Tibial nerve (tissue), 3 donors: ENCODE results near the gene GNA14.

ENCODE experiments used
- POLR2A ChIP-seq, 2 donors: fragments of 450-650 bp; IDR thresholded peaks; one replicate each; pipeline ENCODE4 v1.6.1; 2017; ENCODE audit warnings: antibody characterized with exemption in 2 of 2, mild to moderate bottlenecking in 2 of 2, moderate library complexity in 2 of 2
- TF ChIP-seq, protein P1 (sequence below), 5 experiments: fragments of 200-600 bp in 3 of 5; fragments of 450-650 bp in 2 of 5; sonication (generic) in 3 of 5; IDR thresholded peaks; one replicate each; pipeline ENCODE4 v1.5.1; 2016 to 2019; ENCODE audit warnings: antibody characterized with exemption in 5 of 5, mild to moderate bottlenecking in 3 of 5, moderate library complexity in 2 of 5

DNA sequence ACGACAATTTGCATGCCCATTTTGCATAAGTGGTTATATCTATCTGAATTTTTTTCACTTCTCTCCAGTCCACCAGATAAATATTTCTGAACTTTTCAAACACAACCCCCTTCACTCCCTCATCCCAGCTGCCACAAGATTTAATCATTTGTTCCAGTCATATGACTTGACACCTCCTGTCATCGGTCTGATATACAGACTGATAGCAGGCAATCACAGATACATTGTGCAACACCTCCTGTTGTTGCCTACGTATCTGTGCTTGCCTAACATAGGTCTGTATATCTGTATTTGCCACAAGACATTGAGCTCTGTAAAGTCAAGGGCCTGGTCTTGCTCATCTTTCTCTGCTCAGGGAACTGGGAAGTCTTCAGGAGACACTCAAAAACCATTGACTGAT is 65.6 kb downstream of the GNA14 start:
- TF ChIP-seq, protein P1, sequence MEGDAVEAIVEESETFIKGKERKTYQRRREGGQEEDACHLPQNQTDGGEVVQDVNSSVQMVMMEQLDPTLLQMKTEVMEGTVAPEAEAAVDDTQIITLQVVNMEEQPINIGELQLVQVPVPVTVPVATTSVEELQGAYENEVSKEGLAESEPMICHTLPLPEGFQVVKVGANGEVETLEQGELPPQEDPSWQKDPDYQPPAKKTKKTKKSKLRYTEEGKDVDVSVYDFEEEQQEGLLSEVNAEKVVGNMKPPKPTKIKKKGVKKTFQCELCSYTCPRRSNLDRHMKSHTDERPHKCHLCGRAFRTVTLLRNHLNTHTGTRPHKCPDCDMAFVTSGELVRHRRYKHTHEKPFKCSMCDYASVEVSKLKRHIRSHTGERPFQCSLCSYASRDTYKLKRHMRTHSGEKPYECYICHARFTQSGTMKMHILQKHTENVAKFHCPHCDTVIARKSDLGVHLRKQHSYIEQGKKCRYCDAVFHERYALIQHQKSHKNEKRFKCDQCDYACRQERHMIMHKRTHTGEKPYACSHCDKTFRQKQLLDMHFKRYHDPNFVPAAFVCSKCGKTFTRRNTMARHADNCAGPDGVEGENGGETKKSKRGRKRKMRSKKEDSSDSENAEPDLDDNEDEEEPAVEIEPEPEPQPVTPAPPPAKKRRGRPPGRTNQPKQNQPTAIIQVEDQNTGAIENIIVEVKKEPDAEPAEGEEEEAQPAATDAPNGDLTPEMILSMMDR (IDR thresholded peaks at IDR 0.05): no peak
- TF ChIP-seq POLR2A (IDR thresholded peaks at IDR 0.05): no peak
